ENCODE measurements around the gene CHCHD6.

DNA sequence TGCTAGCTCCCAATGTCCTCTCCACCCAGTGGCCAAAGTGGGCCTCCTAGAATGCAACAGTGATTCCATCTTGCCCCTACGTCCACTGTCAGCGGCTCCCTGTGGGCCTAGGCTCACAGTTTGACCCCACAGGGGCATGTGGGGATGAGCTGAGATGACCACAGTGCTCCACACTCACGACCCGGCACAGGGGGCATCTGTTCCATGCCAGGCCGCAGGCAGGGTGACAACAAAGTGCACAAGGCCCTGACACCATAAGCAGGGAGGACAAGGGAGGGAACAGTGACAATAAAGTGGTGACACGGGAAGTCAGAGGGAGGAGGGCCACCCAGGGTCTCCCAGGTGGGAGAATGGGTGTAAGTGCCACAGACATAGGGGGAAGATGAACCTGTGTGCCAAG, 273.8 kb downstream of the CHCHD6 start:
- no peak for TF ChIP-seq POLR2A (IDR thresholded peaks at IDR 0.05; ENCODE audit: low read length)
- no peak for TF ChIP-seq GATA1 (IDR thresholded peaks at IDR 0.05; ENCODE audit: low read depth, low read length)

All from erythroblast (primary cell).